ENCODE results near the gene AKAP10. TPM values are rescaled to one million over a fixed set of nuclear protein-coding genes. Genes with fewer than 3 reads are reported as not detected.

The AKAP10 gene
- total and polyA plus RNA-seq, 10 of the 15 experiments (the other 5 are each of a cell fraction or from before 2014, with no cell fraction given) = 4.3 to 23.7 (median 14.7) TPM

DNA sequence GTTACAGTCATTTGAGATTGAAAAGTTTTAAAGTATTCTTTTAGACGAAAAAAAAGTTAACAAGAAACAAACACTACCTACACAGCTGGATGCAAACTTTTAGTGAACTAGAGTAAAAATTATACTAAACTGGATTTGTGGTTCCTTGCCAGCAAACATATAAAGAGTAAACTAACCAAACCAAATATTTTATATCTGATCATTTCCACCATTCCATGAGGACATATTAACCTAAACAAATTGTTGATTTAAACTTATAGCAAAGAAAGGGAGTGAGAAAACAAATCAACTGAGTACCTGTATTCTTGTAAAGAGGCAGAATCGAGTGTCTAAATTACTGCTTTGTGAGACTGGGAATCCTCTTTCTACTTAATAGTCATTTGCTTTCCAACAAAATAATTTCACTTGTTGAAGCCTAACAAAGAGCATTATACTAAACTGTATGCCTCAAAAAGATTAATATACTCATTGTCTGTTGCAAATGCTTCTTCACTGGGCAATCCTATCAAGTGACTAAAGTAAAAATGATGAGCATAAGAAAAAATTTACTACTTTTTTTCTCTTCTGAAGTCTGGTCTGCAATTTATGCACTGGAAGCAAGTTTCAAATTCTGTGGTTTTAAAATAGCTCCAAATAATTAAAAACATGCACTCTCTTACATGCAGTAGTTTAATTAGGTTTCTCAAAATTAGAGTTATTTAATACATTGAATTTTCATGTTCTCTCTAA lies 37.5 kb downstream of the AKAP10 start:
- no peak overlapping the region for H3K9ac ChIP-seq (ENCODE audit: control insufficient read depth, insufficient read depth, low read length)
- H2AFZ ChIP-seq (ENCODE audit: control insufficient read depth, low read depth, low read length) = no peak overlapping the region
- no peak overlapping the region for H3K4me2 ChIP-seq (ENCODE audit: control insufficient read depth, insufficient read depth)
- FAIRE-seq (no peak), ATAC-seq (no peak), DNase-seq (ENCODE audit: low read depth, low spot score) (no peak)
- 94% methylated on average over 2 of the region's 2 CpGs for WGBS (ENCODE audit: insufficient coverage, insufficient replicate concordance, low lambda C conversion rate, missing lambda C conversion rate)
- in situ Hi-C loops (cut with MboI) = no loop called here
- SMC1A ChIA-PET (ENCODE audit: uncharacterized antibody, unreplicated experiment) = interaction anchor here (0.7 kb wide), 1 partner anchor 52 kb away, joined by 3 read pairs; no protein-coding TSS in a partner anchor
- no peaks in the 10 kb centered on the region for H3K9me3 ChIP-seq (replicated peaks; ENCODE audit: control insufficient read depth, insufficient read depth, low read length)
- CTCF ChIA-PET = interaction anchor here (1.2 kb wide), 1 partner anchor 52 kb away, joined by 3 read pairs; no protein-coding TSS in a partner anchor
- H3K27ac ChIP-seq (ENCODE audit: control insufficient read depth, insufficient read depth) = no peak overlapping the region
- H3K79me2 ChIP-seq (ENCODE audit: control insufficient read depth, insufficient read depth, low read length) = no peaks in the 10 kb centered on the region
- RAD21 ChIA-PET (ENCODE audit: unreplicated experiment) = no interaction called here
- no peaks in the 10 kb centered on the region for H3K27me3 ChIP-seq (replicated peaks in 1 of 2; ENCODE audit: control insufficient read depth in 2 of 2, insufficient read depth in 2 of 2, low read length in 1 of 2)
- no peaks in the 10 kb centered on the region for H4K20me1 ChIP-seq (ENCODE audit: control insufficient read depth, insufficient read depth)
- peaks cover 7 to 39% of the 10 kb centered on the region in 2 experiments for H3K36me3 ChIP-seq (ENCODE audit: control insufficient read depth in 2 of 2, insufficient read depth in 2 of 2, low read length in 1 of 2)
- POLR2A ChIA-PET = no interaction called here
- intact Hi-C loops (cut with micrococcal nuclease; ENCODE audit: unreplicated experiment) = no loop called here
- TF ChIP-seq HDAC2 (IDR thresholded peaks at IDR 0.05) (no peak), SUZ12 (IDR thresholded peaks at IDR 0.05; ENCODE audit: unreplicated experiment) (no peak), ZNF217 (IDR thresholded peaks at IDR 0.05) (no peak), E2F4 (IDR thresholded peaks at IDR 0.05; ENCODE audit: low read depth, low read length) (no peak), CREM (IDR thresholded peaks at IDR 0.05; ENCODE audit: low read depth) (no peak), SMAD5 (IDR thresholded peaks at IDR 0.05; ENCODE audit: low read depth) (no peak), ETV6 (conservative IDR thresholded peaks at IDR 0.05 in 1 of 2, IDR thresholded peaks at IDR 0.05 in 1 of 2; ENCODE audit: borderline replicate concordance in 1 of 2, low read depth in 1 of 2) (no peak), PAX5 (IDR thresholded peaks at IDR 0.05; ENCODE audit: borderline replicate concordance, low read depth, low read length) (no peak), RFX5 (IDR thresholded peaks at IDR 0.05; ENCODE audit: low read depth, low read length) (no peak), RBBP5 (conservative IDR thresholded peaks at IDR 0.05) (no peak), IRF4 (IDR thresholded peaks at IDR 0.05; ENCODE audit: low read depth, low read length) (no peak), RELA (IDR thresholded peaks at IDR 0.05; ENCODE audit: borderline replicate concordance, partially characterized antibody) (no peak)
- TF ChIP-seq, protein P1, sequence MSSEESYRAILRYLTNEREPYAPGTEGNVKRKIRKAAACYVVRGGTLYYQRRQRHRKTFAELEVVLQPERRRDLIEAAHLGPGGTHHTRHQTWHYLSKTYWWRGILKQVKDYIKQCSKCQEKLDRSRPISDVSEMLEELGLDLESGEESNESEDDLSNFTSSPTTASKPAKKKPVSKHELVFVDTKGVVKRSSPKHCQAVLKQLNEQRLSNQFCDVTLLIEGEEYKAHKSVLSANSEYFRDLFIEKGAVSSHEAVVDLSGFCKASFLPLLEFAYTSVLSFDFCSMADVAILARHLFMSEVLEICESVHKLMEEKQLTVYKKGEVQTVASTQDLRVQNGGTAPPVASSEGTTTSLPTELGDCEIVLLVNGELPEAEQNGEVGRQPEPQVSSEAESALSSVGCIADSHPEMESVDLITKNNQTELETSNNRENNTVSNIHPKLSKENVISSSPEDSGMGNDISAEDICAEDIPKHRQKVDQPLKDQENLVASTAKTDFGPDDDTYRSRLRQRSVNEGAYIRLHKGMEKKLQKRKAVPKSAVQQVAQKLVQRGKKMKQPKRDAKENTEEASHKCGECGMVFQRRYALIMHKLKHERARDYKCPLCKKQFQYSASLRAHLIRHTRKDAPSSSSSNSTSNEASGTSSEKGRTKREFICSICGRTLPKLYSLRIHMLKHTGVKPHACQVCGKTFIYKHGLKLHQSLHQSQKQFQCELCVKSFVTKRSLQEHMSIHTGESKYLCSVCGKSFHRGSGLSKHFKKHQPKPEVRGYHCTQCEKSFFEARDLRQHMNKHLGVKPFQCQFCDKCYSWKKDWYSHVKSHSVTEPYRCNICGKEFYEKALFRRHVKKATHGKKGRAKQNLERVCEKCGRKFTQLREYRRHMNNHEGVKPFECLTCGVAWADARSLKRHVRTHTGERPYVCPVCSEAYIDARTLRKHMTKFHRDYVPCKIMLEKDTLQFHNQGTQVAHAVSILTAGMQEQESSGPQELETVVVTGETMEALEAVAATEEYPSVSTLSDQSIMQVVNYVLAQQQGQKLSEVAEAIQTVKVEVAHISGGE (CRISPR knock-in tag; IDR thresholded peaks at IDR 0.05) = no peak
- TF ChIP-seq, protein P2, sequence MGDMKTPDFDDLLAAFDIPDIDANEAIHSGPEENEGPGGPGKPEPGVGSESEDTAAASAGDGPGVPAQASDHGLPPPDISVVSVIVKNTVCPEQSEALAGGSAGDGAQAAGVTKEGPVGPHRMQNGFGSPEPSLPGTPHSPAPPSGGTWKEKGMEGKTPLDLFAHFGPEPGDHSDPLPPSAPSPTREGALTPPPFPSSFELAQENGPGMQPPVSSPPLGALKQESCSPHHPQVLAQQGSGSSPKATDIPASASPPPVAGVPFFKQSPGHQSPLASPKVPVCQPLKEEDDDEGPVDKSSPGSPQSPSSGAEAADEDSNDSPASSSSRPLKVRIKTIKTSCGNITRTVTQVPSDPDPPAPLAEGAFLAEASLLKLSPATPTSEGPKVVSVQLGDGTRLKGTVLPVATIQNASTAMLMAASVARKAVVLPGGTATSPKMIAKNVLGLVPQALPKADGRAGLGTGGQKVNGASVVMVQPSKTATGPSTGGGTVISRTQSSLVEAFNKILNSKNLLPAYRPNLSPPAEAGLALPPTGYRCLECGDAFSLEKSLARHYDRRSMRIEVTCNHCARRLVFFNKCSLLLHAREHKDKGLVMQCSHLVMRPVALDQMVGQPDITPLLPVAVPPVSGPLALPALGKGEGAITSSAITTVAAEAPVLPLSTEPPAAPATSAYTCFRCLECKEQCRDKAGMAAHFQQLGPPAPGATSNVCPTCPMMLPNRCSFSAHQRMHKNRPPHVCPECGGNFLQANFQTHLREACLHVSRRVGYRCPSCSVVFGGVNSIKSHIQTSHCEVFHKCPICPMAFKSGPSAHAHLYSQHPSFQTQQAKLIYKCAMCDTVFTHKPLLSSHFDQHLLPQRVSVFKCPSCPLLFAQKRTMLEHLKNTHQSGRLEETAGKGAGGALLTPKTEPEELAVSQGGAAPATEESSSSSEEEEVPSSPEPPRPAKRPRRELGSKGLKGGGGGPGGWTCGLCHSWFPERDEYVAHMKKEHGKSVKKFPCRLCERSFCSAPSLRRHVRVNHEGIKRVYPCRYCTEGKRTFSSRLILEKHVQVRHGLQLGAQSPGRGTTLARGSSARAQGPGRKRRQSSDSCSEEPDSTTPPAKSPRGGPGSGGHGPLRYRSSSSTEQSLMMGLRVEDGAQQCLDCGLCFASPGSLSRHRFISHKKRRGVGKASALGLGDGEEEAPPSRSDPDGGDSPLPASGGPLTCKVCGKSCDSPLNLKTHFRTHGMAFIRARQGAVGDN (IDR thresholded peaks at IDR 0.05) = no peak
- no peak overlapping the region for H3K4me3 ChIP-seq
- BruUV-seq (replicated peaks) = no TSS peak
- no peaks in the 10 kb centered on the region for H3K4me1 ChIP-seq (ENCODE audit: control insufficient read depth, insufficient read depth, low read length)
